Left kidney (tissue), 2 donors: Measurements from ENCODE around the gene ZNF804B. TPM values are rescaled to one million over a fixed set of nuclear protein-coding genes. Genes with fewer than 3 reads are reported as not detected.
"Not testable (repeated sequence)": the region's sequence is repeated elsewhere in the genome, so short reads cannot be mapped to it uniquely, and the experiment has no call there.

Experiments used
- DNase-seq: peaks from one replicate; pipeline ENCODE4 v3.0.0-alpha.2; 2013
- polyA plus RNA-seq: library from polyadenylated mRNA; unstranded; fragments of 120-200 nt; gene quantifications from one replicate; pipeline ENCODE4 v1.2.1, GENCODE V29; 2013; ENCODE audit not compliant: insufficient read length

Gene ZNF804B
- polyA plus RNA-seq, 1 donor: 0.42 TPM

GRCh38 chr7:89091550-89091949 lies 332.1 kb downstream of the ZNF804B start:
- DNase-seq: no peak

DNA sequence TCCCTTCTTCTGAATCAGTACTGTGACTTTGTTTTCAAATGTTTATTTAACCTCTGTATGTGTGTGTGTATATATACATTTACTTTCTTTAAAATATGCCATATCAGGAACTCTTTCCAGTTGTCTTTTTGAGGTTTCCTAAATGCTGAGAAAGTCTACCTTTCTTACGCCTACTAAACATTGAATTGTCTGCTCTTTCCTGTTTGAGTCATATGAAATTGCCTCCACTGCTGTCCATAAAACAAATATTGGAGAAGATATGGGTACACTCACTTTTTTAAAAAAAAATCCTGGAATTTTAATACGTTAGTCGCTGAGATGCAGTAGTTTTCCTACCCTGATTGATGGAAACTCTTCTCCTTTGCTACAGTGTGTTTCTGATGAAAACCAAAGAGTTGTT lies 334.8 kb downstream of the ZNF804B start:
- DNase-seq: no peak

DNA sequence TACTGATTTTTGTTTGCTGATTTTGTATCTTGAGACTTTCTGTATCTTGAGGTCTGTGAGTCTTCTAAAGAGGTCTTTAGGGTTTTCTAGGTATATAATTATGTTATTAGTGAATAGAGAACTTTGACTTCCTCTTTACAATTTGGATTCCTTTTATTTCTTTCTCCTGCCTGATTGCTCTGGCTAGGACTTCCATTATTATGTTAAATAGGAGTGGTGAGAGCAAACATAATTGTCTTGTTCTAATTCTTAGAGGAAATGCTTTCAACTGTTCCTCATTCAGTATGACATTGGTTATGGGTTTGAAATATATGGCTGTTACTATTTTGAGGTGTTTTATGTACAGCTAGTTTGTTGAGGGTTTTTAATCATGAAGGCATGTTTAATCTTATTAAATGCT lies 344.1 kb downstream of the ZNF804B start:
- DNase-seq: no peak

DNA sequence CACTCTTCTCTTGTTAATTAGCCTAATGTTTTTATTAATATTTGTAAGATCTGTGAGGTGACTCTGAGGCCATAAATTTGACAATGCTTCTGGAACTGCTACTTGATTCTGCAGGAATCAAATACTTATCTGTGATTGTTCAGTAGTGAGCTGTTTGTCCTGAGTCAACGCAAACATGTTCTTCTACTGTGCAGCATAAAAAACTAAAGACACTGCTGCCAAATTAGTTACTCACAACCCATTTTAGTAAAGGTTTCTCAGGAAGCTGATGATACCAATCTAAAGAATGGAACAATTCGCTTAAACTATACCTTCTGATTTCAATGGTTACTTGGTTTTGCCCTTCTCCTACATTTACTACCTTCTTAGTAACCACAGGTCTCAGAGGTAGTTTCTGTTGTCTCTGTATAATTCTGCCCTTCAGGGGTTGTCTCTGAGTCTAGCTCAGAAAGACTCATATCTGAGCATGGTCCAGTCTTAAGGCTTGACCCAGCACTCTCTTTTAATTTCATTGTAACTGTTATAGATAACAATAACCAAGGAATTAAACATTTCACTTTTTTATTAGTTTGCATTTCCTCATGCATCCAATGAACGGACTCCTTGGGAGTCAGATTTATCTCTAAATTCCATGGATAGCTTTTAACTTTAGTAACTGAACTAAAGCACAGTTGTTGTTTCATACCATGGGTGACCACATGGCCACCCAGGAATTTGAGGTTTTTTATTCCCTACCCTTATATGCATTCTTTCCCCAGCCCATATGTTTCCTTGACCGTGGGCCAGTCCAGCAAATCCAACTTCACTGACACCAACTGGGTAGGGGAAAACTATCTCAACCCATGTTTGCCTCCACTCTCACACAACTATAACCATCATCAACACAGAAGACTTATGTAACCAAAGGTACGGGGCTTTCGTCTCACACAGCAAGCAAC lies 345.5 kb downstream of the ZNF804B start:
- DNase-seq: no peak

DNA sequence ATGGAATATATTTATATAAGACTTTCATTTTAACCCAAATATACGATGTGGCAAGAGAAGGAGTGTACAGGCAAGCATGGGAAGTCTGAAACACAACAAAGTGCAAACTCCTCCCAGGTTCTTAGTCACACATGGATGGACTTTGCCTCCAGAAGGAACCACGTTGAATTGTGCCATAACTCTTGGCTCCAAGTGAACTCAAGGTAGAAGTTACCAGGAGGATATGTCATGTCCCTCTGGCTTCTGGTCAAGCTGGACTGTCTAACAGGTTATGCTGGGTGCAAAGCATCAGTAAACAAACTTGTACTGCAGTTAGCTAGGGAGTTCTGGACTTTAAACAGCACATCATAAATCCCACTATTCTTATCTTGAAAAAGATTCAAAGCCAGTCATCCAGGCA lies 364.4 kb downstream of the ZNF804B start:
- no peak for DNase-seq

DNA sequence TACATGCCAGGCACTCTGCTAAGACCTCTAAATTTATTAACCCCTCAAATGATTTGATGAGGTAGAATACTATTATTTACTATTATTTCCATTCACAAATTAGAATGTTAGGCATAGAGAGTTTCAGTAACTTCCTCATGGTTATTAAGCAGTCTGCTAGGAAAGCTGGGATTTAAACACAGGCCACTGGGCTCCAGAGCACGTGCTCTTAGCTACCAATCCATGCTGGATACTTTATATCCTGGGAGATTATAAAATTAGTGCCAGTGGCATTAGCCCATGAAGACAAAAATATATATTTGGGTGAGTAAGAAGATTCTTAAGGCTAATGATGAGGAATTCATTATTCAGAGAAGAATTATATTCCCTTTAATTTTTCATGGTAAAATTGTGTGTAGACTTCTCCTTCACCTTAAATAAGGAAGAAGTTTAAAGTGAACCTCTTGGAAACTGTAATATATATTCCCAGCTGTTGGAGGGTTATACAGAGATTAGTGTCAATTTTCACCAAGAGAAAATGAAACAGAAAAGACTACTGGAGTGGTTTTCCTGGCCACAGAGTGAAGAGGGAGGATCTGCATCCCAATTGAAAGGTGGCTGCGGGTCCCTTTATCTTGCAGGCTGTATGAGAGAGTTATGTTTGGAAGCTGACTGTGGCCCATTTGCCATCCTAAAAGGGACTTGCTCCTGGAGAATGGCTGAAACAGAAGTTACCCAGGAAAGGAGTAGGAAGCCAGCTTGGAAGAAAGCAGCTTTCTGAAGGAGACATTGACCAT lies 370.3 kb downstream of the ZNF804B start:
- no peak for DNase-seq

DNA sequence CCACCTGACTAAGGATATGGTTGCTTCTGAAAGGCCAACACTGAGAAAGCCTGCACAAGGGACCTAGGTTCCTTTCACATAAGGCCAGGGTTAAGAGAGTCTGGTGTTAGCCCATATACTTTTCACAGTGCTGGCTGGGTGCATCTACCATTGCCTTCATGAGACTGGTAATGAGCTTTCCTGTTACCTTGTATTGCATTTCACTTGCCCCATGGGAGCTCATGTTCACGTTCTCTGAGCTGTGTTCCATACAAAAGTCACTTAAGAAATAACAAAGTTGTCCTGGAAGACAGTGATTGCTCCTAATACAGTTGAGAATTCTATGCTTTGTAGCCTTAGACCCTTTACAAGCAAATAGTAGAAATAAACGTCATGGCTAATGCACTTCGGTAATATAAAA lies 373.9 kb downstream of the ZNF804B start:
- DNase-seq: no peak

- no peak for DNase-seq
These were observed 374.3 kb downstream of the ZNF804B start for GRCh38 chr7:89133819-89134218.

DNA sequence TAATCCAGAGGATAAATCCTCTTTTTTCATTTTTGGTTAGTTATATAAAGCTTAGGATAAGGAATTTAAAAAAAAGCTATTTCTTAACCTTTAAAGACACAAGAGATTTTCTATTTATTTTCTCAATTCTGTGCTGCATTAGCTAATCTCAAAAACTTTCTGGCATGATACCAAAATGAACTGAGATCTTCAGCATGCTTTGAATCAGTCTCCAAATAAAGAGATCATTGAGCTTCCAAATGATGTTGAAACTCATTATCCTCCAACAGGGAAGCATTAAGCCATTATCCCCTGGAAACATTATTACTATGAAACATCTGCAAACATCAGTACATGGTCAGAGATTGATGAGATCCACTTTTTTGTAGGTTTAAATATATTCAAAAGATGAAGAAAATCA lies 386.3 kb downstream of the ZNF804B start:
- DNase-seq: no peak

DNA sequence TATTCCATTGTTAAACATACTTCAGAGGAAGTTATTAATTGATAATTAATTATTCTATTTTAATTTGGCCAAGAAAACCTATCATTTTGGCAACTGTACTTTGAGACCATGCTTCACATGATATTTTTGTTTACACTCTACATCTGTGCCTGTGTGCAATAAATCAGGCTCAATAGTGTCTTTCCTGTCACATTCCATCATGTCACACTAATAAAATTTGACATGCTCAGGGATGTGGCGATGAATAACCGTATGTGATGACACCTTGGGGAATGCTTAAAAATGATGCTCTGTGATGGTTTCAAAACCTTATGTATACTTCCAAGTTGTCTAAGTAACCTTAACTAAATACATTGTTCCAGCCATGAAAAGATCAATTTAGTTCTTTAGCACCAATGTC lies 400.6 kb downstream of the ZNF804B start:
- DNase-seq: no peak

- no peak for DNase-seq
These were observed 405.9 kb downstream of the ZNF804B start for GRCh38 chr7:89165421-89165820.

DNA sequence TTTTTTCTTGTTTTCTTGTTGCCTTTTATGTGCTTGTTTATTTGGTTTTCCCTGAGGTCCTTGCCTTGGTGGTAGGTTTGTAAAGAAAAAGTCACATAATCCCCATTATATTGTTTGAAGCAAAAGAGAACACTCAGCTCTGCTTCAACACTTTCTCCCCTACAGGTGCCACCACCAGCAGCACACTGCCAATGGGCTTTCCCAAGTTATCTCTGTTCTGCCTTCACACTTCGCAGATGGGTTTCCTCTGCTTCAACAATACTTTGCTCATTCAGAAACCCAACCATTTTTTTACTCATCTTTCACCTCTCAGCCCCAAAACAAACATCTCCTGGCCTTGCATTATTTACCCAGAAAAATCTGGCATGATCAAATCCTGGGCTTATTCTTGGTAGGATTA lies 411.1 kb downstream of the ZNF804B start:
- no peak for DNase-seq

- DNase-seq: no peak
These were observed 422.6 kb downstream of the ZNF804B start for GRCh38 chr7:89182116-89182515.

DNA sequence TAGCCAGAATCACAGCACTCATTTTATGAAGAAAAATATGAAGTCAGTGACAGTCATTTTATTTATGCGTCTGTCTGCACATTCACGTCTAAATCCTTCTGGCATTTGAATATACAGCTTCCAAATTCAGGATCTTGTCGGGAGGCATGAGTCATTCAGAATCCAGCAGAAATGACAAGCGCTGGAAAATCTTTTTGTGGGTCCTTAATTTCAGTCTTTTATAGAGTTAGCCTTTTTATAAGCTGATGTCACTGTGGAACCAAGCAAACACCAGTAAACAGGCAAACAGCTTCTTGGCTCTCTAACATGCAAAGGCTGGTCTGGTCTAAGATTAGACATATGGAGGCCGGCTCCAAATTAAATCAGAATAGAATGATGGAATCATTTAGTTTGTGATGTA lies 424.2 kb downstream of the ZNF804B start:
- no peak for DNase-seq

- no peak for DNase-seq
These were observed 441.3 kb downstream of the ZNF804B start for GRCh38 chr7:89200758-89201157.

- no peak for DNase-seq
These were observed 464.4 kb downstream of the ZNF804B start for GRCh38 chr7:89223900-89224395.

GRCh38 chr7:89228688-89229171 lies 469.2 kb downstream of the ZNF804B start:
- DNase-seq: not testable (repeated sequence)

DNA sequence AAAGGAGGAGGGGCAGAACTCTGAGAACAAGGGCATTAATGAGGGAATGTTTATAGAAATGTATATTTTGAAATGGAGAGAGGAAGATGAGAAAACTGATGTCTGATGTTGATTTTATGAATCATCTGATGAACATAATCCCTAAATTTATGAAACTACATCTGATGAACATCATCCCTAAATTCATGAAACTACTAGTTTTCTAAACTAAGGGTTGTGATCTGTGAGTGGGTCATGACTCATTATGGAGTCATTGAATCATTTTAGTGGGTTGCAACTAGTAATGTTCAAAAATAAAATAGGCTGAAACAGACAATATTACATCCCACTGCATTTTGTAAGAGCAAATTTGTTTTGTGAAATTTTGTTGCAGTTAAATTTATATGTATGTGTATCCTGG lies 478.7 kb downstream of the ZNF804B start:
- DNase-seq: no peak

DNA sequence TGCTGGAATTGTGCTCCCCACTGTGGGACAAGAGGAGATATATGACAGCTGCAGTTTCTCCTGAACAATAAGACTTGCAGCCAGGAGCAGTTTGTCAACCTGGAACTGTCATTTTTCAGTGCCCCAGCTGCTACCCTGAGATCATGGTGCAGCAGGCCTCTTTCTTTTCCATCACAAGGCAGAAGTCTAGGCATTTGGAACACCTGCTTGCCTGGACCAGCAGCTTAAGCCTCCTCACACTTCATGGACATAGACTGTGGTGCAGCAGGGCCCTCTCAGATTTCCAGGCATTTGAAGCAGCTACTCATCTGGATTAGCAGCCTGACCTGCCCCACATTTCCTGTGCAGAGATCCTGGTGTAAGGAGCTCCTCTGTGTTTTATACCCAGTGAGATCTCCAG lies 486.7 kb downstream of the ZNF804B start:
- no peak for DNase-seq

DNA sequence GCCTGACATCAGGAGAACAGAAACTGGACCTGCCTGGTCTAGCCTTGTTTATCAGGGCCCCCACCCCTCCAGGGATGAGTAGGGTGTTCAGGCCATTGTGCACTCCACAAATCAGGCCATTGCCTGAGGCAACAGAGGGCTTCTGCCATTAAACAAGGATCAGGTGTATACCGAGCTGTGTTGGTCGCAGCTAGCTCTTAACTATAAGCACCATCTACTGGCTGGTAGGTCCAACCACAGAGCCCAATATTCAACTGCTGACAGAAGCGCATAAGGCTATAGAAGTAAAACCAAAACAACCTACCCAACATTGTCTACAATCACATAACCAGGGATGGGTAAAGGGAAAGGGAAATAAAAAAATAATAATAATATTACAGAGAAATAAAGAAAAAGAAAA lies 487.7 kb downstream of the ZNF804B start:
- DNase-seq: no peak

DNA sequence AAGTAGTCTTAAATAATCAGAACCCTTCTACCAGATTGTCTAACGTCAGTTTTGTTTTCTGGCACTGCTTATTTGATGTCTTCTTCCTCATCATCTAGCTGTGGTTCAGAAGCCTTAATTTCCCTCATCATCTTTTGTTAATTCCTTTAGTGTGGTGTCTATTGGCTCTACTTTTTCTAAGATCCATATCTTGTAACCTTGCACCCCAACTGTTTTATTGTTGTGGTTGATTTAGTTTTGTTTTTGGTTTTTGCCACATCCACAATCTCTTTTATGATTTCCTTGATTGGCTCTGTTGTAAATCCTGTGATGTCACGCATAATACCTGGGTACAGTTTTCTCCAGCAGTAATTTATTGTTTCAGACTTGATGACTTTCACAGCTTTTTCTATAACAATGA lies 499.6 kb downstream of the ZNF804B start:
- no peak for DNase-seq

GRCh38 chr7:89264126-89264525 lies 504.6 kb downstream of the ZNF804B start:
- no peak for DNase-seq

DNA sequence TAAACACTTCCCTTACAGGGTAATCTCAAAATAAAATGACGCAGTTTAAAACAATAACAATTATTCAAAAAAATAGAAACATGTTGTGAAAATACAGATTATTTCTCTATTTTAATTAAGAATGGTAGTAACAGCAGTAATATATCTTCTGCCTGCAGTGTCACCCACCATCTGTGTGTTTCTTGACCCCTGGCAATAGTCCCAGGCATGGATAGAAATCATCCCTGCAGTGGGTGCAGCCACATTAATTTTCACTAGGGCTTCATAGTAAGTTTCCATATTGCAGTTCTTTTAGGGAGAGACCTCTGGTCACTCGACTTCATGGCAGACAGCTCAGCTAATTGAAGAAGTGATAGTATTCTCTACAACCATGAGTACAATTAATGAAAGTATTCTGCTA lies 506.1 kb downstream of the ZNF804B start:
- DNase-seq: peak; percentile 34
